Smooth muscle cell (in vitro differentiated cells): ENCODE data around the gene EIF5A. TPM values are rescaled to one million over a fixed set of nuclear protein-coding genes. Genes with fewer than 3 reads are reported as not detected.
A peak's percentile ranks its signal among the peaks of the same experiment; 100 is the strongest.

Source experiments
- DNase-seq: peaks from one replicate; lab custom pipeline; 2025; ENCODE audit not compliant: unreplicated experiment; lab: John Stamatoyannopoulos, UW
- H2AFZ ChIP-seq: fragments of 200-600 bp; sonication (generic); 2 replicates; pipeline ENCODE4 v1.6.0; 2016; ENCODE audit warnings: antibody characterized with exemption, low read depth, mild to moderate bottlenecking
- H3F3A ChIP-seq: fragments of 200-600 bp; sonication (generic); 2 replicates; pipeline ENCODE4 v1.6.0; 2017; ENCODE audit warnings: antibody characterized with exemption, low read depth
- H3K27ac ChIP-seq: fragments of 200-600 bp; sonication (generic); 2 replicates; pipeline ENCODE4 v1.5.1; 2016; ENCODE audit warnings: low read depth, mild to moderate bottlenecking
- H3K27me3 ChIP-seq: fragments of 200-600 bp; sonication (generic); 2 replicates; pipeline ENCODE4 v1.6.1; 2016; ENCODE audit warnings: low read depth, mild to moderate bottlenecking
- H3K36me3 ChIP-seq: fragments of 200-600 bp; sonication (generic); 2 replicates; pipeline ENCODE4 v1.5.1; 2016; ENCODE audit warnings: low read depth
- H3K4me1 ChIP-seq: fragments of 200-600 bp; sonication (generic); 2 replicates; pipeline ENCODE4 v1.5.1; 2016; ENCODE audit warnings: low read depth
- H3K4me2 ChIP-seq: fragments of 200-600 bp; sonication (generic); 2 replicates; pipeline ENCODE4 v1.6.0; 2016; ENCODE audit warnings: mild to moderate bottlenecking
- H3K4me3 ChIP-seq: fragments of 200-600 bp; sonication (generic); 2 replicates; pipeline ENCODE4 v1.5.1; 2016; ENCODE audit warnings: mild to moderate bottlenecking
- H3K79me2 ChIP-seq: fragments of 200-600 bp; sonication (generic); 2 replicates; pipeline ENCODE4 v1.6.0; 2016; ENCODE audit warnings: low read depth, mild to moderate bottlenecking
- H3K9ac ChIP-seq: fragments of 200-600 bp; sonication (generic); 2 replicates; pipeline ENCODE4 v1.6.0; 2016; ENCODE audit warnings: low read depth
- H3K9me3 ChIP-seq: fragments of 200-600 bp; sonication (generic); replicated peaks from 2 replicates; pipeline ENCODE4 v1.5.1; 2016; ENCODE audit warnings: low read depth
- H4K20me1 ChIP-seq: fragments of 200-600 bp; sonication (generic); 2 replicates; pipeline ENCODE4 v1.6.0; 2016; ENCODE audit warnings: low read depth
- CTCF ChIP-seq: fragments of 200-600 bp; sonication (generic); IDR thresholded peaks from 2 replicates; pipeline ENCODE4 v1.5.1; 2017; ENCODE audit warnings: borderline replicate concordance, mild to moderate bottlenecking, antibody characterized with exemption; ENCODE audit not compliant: insufficient read depth, poor library complexity, severe bottlenecking
- whole genome bisulfite sequencing: methylation state at CpG from one replicate; pipeline ENCODE4 v1.1.7; 2016; ENCODE audit warnings: low lambda C conversion rate; 5-methylcytosine and 5-hydroxymethylcytosine counted together
- polyA plus RNA-seq: library from polyadenylated mRNA; unstranded; fragments of >200 nt; fragmentation: Nextera tagmentation; extraction: Ambion mirVana; gene quantifications from 2 replicates; pipeline ENCODE4 v1.2.1, GENCODE V29; 2016
- total RNA-seq: library from RNA; depleted of rRNA; stranded (reverse); fragments of >200 nt; gene quantifications from 2 replicates; pipeline ENCODE4 v1.2.3, GENCODE V29; 2014

EIF5A gene
- total and polyA plus RNA-seq, 2 experiments from 2014 or later, result 323 to 797 TPM

GRCh38 chr17:7343250-7343649 lies 35.8 kb downstream of the EIF5A start:
- Histone ChIP-seq H2AFZ (no peak overlapping the region), H3K4me3 (no peak overlapping the region), H4K20me1 (peaks cover 9% of the 10 kb centered on the region), H3K4me2 (no peak overlapping the region), H3K9ac (no peak overlapping the region), H3K27ac (no peak overlapping the region), H3K9me3 (no peaks in the 10 kb centered on the region), H3K36me3 (no peaks in the 10 kb centered on the region), H3K4me1 (no peaks in the 10 kb centered on the region), H3K79me2 (no peaks in the 10 kb centered on the region), H3F3A (no peaks in the 10 kb centered on the region), H3K27me3 (no peaks in the 10 kb centered on the region)
- no peak for TF ChIP-seq CTCF
- WGBS, result 92% methylated on average over 15 of the region's 15 CpGs
- DNase-seq, result no peak

GRCh38 chr17:7346761-7347614 lies 39.6 kb downstream of the EIF5A start:
- Histone ChIP-seq H2AFZ (no peak overlapping the region), H4K20me1 (peaks cover 15% of the 10 kb centered on the region), H3K36me3 (no peaks in the 10 kb centered on the region), H3K27me3 (no peaks in the 10 kb centered on the region), H3K9me3 (no peaks in the 10 kb centered on the region), H3K4me2 (no peak overlapping the region), H3K4me3 (no peak overlapping the region), H3K9ac (no peak overlapping the region), H3K4me1 (peaks cover 11% of the 10 kb centered on the region), H3K79me2 (peaks cover 12% of the 10 kb centered on the region), H3K27ac (no peak overlapping the region), H3F3A (peaks cover 3% of the 10 kb centered on the region)
- no peak for TF ChIP-seq CTCF
- DNase-seq, result no peak
- 89% methylated on average over 16 of the region's 18 CpGs for WGBS

GRCh38 chr17:7347630-7348477 lies 40.4 kb downstream of the EIF5A start:
- peaks cover 16% of the 10 kb centered on the region for H3K4me1 ChIP-seq
- no peak overlapping the region for H3K9ac ChIP-seq
- H3K4me3 ChIP-seq, result no peak overlapping the region
- TF ChIP-seq CTCF, result no peak
- H4K20me1 ChIP-seq, result peaks cover 15% of the 10 kb centered on the region
- H3K36me3 ChIP-seq, result no peaks in the 10 kb centered on the region
- peaks cover 6% of the 10 kb centered on the region for H3F3A ChIP-seq
- H3K27ac ChIP-seq, result peak overlapping the region; percentile 45
- no peaks in the 10 kb centered on the region for H3K9me3 ChIP-seq
- H3K4me2 ChIP-seq, result no peak overlapping the region
- no peak for DNase-seq
- 84% methylated on average over 19 of the region's 19 CpGs for WGBS
- H2AFZ ChIP-seq, result no peak overlapping the region
- H3K27me3 ChIP-seq, result no peaks in the 10 kb centered on the region
- peaks cover 20% of the 10 kb centered on the region for H3K79me2 ChIP-seq
